ENCODE data around the gene PLOD1.

GRCh38 chr1:11984121-11984520 lies 49.6 kb downstream of the PLOD1 start:
- TF ChIP-seq CTCF (optimal IDR thresholded peaks at IDR 0.05 in 1 of 3, IDR thresholded peaks at IDR 0.05 in 1 of 3, conservative IDR thresholded peaks at IDR 0.05 in 1 of 3; ENCODE audit: extremely low read depth in 1 of 3, insufficient read depth in 2 of 3, low read length in 3 of 3) (no peak), EZH2 (IDR thresholded peaks at IDR 0.05; ENCODE audit: low read length) (no peak)
